SK-N-SH (cell line): ENCODE data around the gene BMPR1A. TPM values are rescaled to one million over a fixed set of nuclear protein-coding genes. Genes with fewer than 3 reads are reported as not detected.

Experiments
- CTCF ChIA-PET: fragments of 300-600, 350-600 bp; formaldehyde crosslinking; extraction: SDS; loops from one replicate; lab custom pipeline; 2021; lab: Yijun Ruan, JAX
- POLR2A ChIA-PET: fragments of 350-600 bp; sonication (Branson Sonifier 250); formaldehyde crosslinking; extraction: SDS; loops from one replicate; lab custom pipeline; 2020; ENCODE audit warnings: antibody characterized with exemption, inconsistent platforms; lab: Yijun Ruan, JAX
- DNase-seq: peaks from one replicate; pipeline ENCODE4 v3.0.0; 2012
- H2AFZ ChIP-seq: fragments of 200-600 bp; sonication (generic); 2 replicates; pipeline ENCODE4 v1.8.1; 2016; ENCODE audit warnings: antibody characterized with exemption, mild to moderate bottlenecking, low read depth
- H3F3A ChIP-seq: fragments of 200-600 bp; sonication (generic); replicated peaks from 2 replicates; pipeline ENCODE3; 2016; ENCODE audit warnings: antibody characterized with exemption, mild to moderate bottlenecking; ENCODE audit not compliant: insufficient read depth
- H3K27ac ChIP-seq, 2 experiments: fragments of 200-500 bp in 1 of 2; fragments of 200-600 bp in 1 of 2; sonication (Bioruptor generic) in 1 of 2; sonication (generic), shearing (Covaris generic) in 1 of 2; 2 replicates each; pipeline versions ENCODE4 v1.5.1 to v1.6.1; 2014 to 2016; ENCODE audit warnings: low read depth in 2 of 2, inconsistent platforms in 1 of 2, low read length in 1 of 2, mild to moderate bottlenecking in 1 of 2, mixed read lengths in 1 of 2
- H3K27me3 ChIP-seq: fragments of 200-600 bp; sonication (generic), shearing (Covaris generic); 2 replicates; pipeline ENCODE4 v1.6.1; 2016; ENCODE audit warnings: mixed run types; ENCODE audit not compliant: insufficient read depth
- H3K36me3 ChIP-seq, 2 experiments: fragments of 200-500 bp in 1 of 2; fragments of 200-600 bp in 1 of 2; sonication (Bioruptor generic) in 1 of 2; sonication (generic) in 1 of 2; replicated peaks in 1 of 2; 2 replicates each; pipeline versions ENCODE3 to v1.5.1; 2014 to 2016; ENCODE audit warnings: low read length in 1 of 2, mild to moderate bottlenecking in 1 of 2; ENCODE audit not compliant: insufficient read depth in 2 of 2, control insufficient read depth in 1 of 2
- H3K4me1 ChIP-seq, 2 experiments: fragments of 200-500 bp in 1 of 2; fragments of 200-600 bp in 1 of 2; sonication (Bioruptor generic) in 1 of 2; sonication (generic), shearing (Covaris generic) in 1 of 2; 2 replicates each; pipeline versions ENCODE4 v1.5.1 to v1.6.1; 2014 to 2016; ENCODE audit warnings: low read depth in 1 of 2, low read length in 1 of 2, mixed run types in 1 of 2; ENCODE audit not compliant: insufficient read depth in 2 of 2, control insufficient read depth in 1 of 2
- H3K4me2 ChIP-seq: fragments of 200-600 bp; sonication (generic), shearing (Covaris generic); 2 replicates; pipeline ENCODE4 v1.6.1; 2017; ENCODE audit warnings: mixed run types
- H3K4me3 ChIP-seq, 2 experiments: fragments of 200-500 bp in 1 of 2; fragments of 200-600 bp in 1 of 2; sonication (Bioruptor generic) in 1 of 2; sonication (generic), shearing (Covaris generic) in 1 of 2; 2 replicates each; pipeline versions ENCODE4 v1.5.1 to v1.8.1; 2014 to 2016; ENCODE audit warnings: low read depth in 2 of 2, inconsistent platforms in 1 of 2, low read length in 1 of 2, mild to moderate bottlenecking in 1 of 2, mixed read lengths in 1 of 2, moderate library complexity in 1 of 2
- H3K79me2 ChIP-seq: fragments of 200-600 bp; sonication (generic); 2 replicates; pipeline ENCODE4 v1.8.1; 2017; ENCODE audit warnings: mild to moderate bottlenecking; ENCODE audit not compliant: insufficient read depth
- H3K9ac ChIP-seq: fragments of 200-600 bp; sonication (generic); 2 replicates; pipeline ENCODE4 v1.6.1; 2017; ENCODE audit warnings: mixed run types
- H3K9me2 ChIP-seq: fragments of 200-600 bp; sonication (generic); 2 replicates; pipeline ENCODE4 v1.6.1; 2017; ENCODE audit warnings: mixed run types
- H3K9me3 ChIP-seq: fragments of 200-600 bp; sonication (generic); 2 replicates; pipeline ENCODE4 v1.6.1; 2017; ENCODE audit warnings: mixed run types, mild to moderate bottlenecking, moderate library complexity
- H4K20me1 ChIP-seq: fragments of 200-600 bp; sonication (generic); 2 replicates; pipeline ENCODE4 v1.6.1; 2017; ENCODE audit warnings: mild to moderate bottlenecking, mixed run types; ENCODE audit not compliant: insufficient read depth
- EP300 ChIP-seq, 2 experiments: IDR thresholded peaks; 2 replicates each; pipeline versions ENCODE4 v1.4.0 to v1.6.1; 2012; ENCODE audit warnings: borderline replicate concordance in 1 of 2, low read depth in 1 of 2, low read length in 1 of 2
- EZH2phosphoT487 ChIP-seq: fragments of 200-600 bp; sonication (generic); IDR thresholded peaks from 2 replicates; pipeline ENCODE4 v1.6.1; 2017; ENCODE audit warnings: low read depth, mixed run types, mild to moderate bottlenecking, antibody characterized with exemption, moderate library complexity, borderline replicate concordance
- FOXJ3 ChIP-seq: sonication (generic); formaldehyde crosslinking; IDR thresholded peaks from 2 replicates; pipeline ENCODE4 v1.5.1; 2020; ENCODE audit warnings: mild to moderate bottlenecking, missing genetic modification reagents
- GABPA ChIP-seq: IDR thresholded peaks from 2 replicates; pipeline ENCODE4 v1.4.0; 2012; ENCODE audit warnings: low read depth, mild to moderate bottlenecking
- MXI1 ChIP-seq: IDR thresholded peaks from 2 replicates; pipeline ENCODE4 v1.6.1; 2012; ENCODE audit warnings: mild to moderate bottlenecking, low read depth, low read length, improper control_type of control experiment
- RAD21 ChIP-seq: IDR thresholded peaks from 2 replicates; pipeline ENCODE4 v1.6.1; 2012; ENCODE audit warnings: mild to moderate bottlenecking, low read length
- RCOR1 ChIP-seq: fragments of 150-350 bp; IDR thresholded peaks from 2 replicates; pipeline ENCODE4 v1.6.1; 2017; ENCODE audit warnings: antibody characterized with exemption, low read length
- RFX5 ChIP-seq: IDR thresholded peaks from 2 replicates; pipeline ENCODE4 v1.6.1; 2012; ENCODE audit warnings: mild to moderate bottlenecking, improper control_type of control experiment, low read length
- SMC3 ChIP-seq: IDR thresholded peaks from 2 replicates; pipeline ENCODE4 v1.6.1; 2012; ENCODE audit warnings: low read depth, low read length, improper control_type of control experiment
- TAF1 ChIP-seq: IDR thresholded peaks from 2 replicates; pipeline ENCODE4 v1.6.1; 2012; ENCODE audit warnings: low read depth, mild to moderate bottlenecking, low read length, moderate library complexity, borderline replicate concordance
- TCF12 ChIP-seq: IDR thresholded peaks from 2 replicates; pipeline ENCODE4 v1.4.0; 2012
- WGBS: methylation state at CpG from one replicate; pipeline ENCODE4 v1.1.6; 2017; ENCODE audit warnings: low lambda C conversion rate; 5-methylcytosine and 5-hydroxymethylcytosine counted together
- polyA plus RNA-seq, 3 experiments: library from polyadenylated mRNA; depleted of rRNA; stranded (reverse); fragments of >200 nt; gene quantifications; 2 replicates each; pipeline ENCODE4 v1.2.3, GENCODE V29; 2012
- TF ChIP-seq, protein P1 (sequence below): IDR thresholded peaks from 2 replicates; pipeline ENCODE4 v1.4.0; 2012; ENCODE audit warnings: low read depth
- TF ChIP-seq, protein P2 (sequence below): fragments of 150-350 bp; IDR thresholded peaks from 2 replicates; pipeline ENCODE4 v1.6.1; 2017; ENCODE audit warnings: antibody characterized with exemption, low read length, low read depth, borderline replicate concordance
- TF ChIP-seq, protein P3 (sequence below): IDR thresholded peaks from 2 replicates; pipeline ENCODE4 v1.4.0; 2012; ENCODE audit warnings: low read depth, borderline replicate concordance
- TF ChIP-seq, protein P4 (sequence below): IDR thresholded peaks from 2 replicates; pipeline ENCODE4 v1.4.0; 2012; ENCODE audit warnings: low read depth, borderline replicate concordance
- TF ChIP-seq, protein P5 (sequence below): IDR thresholded peaks from 2 replicates; pipeline ENCODE4 v1.6.1; 2012; ENCODE audit warnings: mild to moderate bottlenecking, low read depth, low read length, moderate library complexity

Gene BMPR1A
- polyA plus RNA-seq, 1 of the 3 experiments (the other 2 are of a cell fraction): 12.7 TPM

DNA sequence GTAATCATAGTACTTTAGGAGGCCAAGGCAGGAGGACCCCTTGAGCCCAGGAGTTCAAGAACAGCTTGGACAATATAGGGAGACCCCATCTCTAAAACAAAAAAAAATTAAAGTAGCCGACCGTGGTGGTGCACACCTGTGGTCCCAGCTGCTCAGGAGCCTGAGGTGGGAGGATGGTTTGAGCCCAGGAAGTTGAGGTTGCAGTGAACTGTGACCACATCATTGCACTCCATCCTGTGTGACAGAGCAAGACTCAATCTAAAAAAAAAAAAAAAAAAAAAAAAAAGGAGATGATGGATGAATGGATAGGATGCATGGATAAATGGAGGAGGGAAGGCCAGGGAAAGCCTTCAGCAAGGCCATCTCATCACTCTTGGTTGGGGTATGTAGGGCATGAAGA, 33.4 kb upstream of the BMPR1A start:
- Histone ChIP-seq H2AFZ (no peak overlapping the region), H3K9ac (no peak overlapping the region)

DNA sequence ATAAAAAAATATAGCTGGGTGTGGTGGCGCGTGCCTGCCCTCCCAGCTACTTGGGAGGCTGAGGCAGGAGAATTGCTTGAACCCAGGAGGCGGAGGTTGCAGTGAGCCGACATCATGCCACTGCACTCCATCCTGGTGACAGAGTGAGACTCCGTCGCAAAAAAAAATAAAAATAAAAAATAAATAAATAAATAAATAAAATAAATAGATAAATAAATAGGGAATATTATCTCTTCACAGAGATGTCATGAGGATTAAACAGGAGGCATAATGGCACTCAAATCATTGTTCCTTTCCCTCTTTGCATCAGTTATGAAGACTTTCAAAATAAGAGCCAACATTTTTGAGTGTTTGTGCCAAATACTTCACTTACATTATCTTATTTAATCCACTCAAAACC, 32.0 kb upstream of the BMPR1A start:
- DNase-seq: no peak
- H3K36me3 ChIP-seq: no peaks in the 10 kb centered on the region
- ChIA-PET CTCF (interaction anchor here (1.0 to 1.8 kb wide), 3 partner anchors 9 to 175 kb away, joined by 3 to 5 read pairs (median 4); no protein-coding TSS in a partner anchor), POLR2A (no interaction called here)
- H2AFZ ChIP-seq: no peak overlapping the region
- H3K27ac ChIP-seq: no peak overlapping the region
- no peaks in the 10 kb centered on the region for H3F3A ChIP-seq
- H3K27me3 ChIP-seq: no peaks in the 10 kb centered on the region
- no peaks in the 10 kb centered on the region for H4K20me1 ChIP-seq
- no peak overlapping the region for H3K9ac ChIP-seq
- no peak overlapping the region for H3K4me3 ChIP-seq
- H3K4me1 ChIP-seq: no peaks in the 10 kb centered on the region
- H3K4me2 ChIP-seq: no peak overlapping the region
- H3K79me2 ChIP-seq: no peaks in the 10 kb centered on the region
- H3K9me3 ChIP-seq: no peaks in the 10 kb centered on the region
- 94% methylated on average over 6 of the region's 6 CpGs for WGBS
- no peaks in the 10 kb centered on the region for H3K9me2 ChIP-seq
- TF ChIP-seq EP300 (IDR thresholded peaks at IDR 0.05; ENCODE audit: borderline replicate concordance in 1 of 2, low read depth in 1 of 2, low read length in 1 of 2) (no peak), FOXJ3 (CRISPR knock-in tag) (no peak), RCOR1 (no peak), RAD21 (no peak), EZH2phosphoT487 (no peak), SMC3 (no peak), RFX5 (no peak), TCF12 (no peak), GABPA (no peak), MXI1 (no peak)
- TF ChIP-seq, protein P1, sequence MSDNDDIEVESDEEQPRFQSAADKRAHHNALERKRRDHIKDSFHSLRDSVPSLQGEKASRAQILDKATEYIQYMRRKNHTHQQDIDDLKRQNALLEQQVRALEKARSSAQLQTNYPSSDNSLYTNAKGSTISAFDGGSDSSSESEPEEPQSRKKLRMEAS: no peak
- TF ChIP-seq, protein P2, sequence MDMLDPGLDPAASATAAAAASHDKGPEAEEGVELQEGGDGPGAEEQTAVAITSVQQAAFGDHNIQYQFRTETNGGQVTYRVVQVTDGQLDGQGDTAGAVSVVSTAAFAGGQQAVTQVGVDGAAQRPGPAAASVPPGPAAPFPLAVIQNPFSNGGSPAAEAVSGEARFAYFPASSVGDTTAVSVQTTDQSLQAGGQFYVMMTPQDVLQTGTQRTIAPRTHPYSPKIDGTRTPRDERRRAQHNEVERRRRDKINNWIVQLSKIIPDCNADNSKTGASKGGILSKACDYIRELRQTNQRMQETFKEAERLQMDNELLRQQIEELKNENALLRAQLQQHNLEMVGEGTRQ: no peak
- TF ChIP-seq, protein P3, sequence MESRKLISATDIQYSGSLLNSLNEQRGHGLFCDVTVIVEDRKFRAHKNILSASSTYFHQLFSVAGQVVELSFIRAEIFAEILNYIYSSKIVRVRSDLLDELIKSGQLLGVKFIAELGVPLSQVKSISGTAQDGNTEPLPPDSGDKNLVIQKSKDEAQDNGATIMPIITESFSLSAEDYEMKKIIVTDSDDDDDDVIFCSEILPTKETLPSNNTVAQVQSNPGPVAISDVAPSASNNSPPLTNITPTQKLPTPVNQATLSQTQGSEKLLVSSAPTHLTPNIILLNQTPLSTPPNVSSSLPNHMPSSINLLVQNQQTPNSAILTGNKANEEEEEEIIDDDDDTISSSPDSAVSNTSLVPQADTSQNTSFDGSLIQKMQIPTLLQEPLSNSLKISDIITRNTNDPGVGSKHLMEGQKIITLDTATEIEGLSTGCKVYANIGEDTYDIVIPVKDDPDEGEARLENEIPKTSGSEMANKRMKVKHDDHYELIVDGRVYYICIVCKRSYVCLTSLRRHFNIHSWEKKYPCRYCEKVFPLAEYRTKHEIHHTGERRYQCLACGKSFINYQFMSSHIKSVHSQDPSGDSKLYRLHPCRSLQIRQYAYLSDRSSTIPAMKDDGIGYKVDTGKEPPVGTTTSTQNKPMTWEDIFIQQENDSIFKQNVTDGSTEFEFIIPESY: no peak
- TF ChIP-seq, protein P4, sequence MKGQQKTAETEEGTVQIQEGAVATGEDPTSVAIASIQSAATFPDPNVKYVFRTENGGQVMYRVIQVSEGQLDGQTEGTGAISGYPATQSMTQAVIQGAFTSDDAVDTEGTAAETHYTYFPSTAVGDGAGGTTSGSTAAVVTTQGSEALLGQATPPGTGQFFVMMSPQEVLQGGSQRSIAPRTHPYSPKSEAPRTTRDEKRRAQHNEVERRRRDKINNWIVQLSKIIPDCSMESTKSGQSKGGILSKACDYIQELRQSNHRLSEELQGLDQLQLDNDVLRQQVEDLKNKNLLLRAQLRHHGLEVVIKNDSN: no peak
- TF ChIP-seq, protein P5, sequence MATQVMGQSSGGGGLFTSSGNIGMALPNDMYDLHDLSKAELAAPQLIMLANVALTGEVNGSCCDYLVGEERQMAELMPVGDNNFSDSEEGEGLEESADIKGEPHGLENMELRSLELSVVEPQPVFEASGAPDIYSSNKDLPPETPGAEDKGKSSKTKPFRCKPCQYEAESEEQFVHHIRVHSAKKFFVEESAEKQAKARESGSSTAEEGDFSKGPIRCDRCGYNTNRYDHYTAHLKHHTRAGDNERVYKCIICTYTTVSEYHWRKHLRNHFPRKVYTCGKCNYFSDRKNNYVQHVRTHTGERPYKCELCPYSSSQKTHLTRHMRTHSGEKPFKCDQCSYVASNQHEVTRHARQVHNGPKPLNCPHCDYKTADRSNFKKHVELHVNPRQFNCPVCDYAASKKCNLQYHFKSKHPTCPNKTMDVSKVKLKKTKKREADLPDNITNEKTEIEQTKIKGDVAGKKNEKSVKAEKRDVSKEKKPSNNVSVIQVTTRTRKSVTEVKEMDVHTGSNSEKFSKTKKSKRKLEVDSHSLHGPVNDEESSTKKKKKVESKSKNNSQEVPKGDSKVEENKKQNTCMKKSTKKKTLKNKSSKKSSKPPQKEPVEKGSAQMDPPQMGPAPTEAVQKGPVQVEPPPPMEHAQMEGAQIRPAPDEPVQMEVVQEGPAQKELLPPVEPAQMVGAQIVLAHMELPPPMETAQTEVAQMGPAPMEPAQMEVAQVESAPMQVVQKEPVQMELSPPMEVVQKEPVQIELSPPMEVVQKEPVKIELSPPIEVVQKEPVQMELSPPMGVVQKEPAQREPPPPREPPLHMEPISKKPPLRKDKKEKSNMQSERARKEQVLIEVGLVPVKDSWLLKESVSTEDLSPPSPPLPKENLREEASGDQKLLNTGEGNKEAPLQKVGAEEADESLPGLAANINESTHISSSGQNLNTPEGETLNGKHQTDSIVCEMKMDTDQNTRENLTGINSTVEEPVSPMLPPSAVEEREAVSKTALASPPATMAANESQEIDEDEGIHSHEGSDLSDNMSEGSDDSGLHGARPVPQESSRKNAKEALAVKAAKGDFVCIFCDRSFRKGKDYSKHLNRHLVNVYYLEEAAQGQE: no peak
- TF ChIP-seq, all 33 proteins: peak for 0

More for the DNA sequence above, 33.4 kb upstream of the BMPR1A start:
- Histone ChIP-seq H3K79me2 (no peaks in the 10 kb centered on the region), H3K27me3 (no peaks in the 10 kb centered on the region), H3K9me3 (no peaks in the 10 kb centered on the region), H3K4me3 (no peak overlapping the region), H3K4me2 (no peak overlapping the region), H3F3A (no peaks in the 10 kb centered on the region), H4K20me1 (no peaks in the 10 kb centered on the region), H3K36me3 (no peaks in the 10 kb centered on the region), H3K9me2 (no peaks in the 10 kb centered on the region), H3K4me1 (no peaks in the 10 kb centered on the region), H3K27ac (no peak overlapping the region)
- TF ChIP-seq, protein P3: no peak
- TF ChIP-seq TCF12 (no peak), TAF1 (no peak)
- DNase-seq: no peak
- WGBS: 87% methylated on average over 2 of the region's 2 CpGs
- CTCF ChIA-PET: no interaction called here
- POLR2A ChIA-PET: no interaction called here
